GM21367 (cell line): Measurements from ENCODE around the gene ATF6.

Experiments used
- ATAC-seq: cut with Tn5 transposase; IDR thresholded peaks from one replicate; pipeline ENCODE4 v1.9.1; 2021; ENCODE audit not compliant: unreplicated experiment

Gene ATF6

DNA sequence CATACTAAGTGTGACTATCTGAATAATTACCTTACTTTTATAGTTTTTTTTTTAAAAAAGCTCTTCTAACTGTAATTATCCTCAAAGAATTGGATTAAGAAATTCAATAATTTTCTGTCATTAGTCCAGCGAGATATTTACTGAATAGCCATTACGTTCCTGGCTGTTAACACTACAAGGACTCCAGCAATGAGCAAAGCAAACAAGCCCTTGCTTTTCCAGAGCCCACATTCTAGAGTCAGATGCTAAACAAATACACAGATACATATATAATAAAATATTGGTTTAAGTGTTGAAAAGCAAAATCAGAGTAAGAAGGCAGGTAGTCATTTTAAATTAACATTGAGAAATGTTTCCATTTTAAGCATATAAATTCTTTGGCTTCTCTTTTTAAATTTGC, 118.4 kb downstream of the ATF6 start:
- no peak for ATAC-seq

DNA sequence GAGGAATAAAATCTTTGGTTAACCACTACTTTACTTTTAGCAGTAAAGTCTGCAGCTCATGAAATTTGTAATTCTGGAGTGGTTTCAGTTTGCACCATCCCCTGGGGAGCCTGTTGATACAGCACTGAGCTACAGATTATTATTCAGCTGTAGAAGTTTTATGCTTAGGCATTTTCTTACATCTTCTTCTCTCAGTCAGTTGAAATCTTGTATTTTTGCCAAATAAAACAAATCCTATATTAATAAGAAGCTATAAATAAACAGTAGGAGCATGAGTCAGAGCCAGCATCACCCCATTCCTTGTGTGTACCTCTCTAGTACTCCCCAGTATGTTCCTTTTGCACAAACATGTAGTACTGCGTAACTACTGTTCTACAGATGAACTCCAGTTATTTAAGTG, 118.9 kb downstream of the ATF6 start:
- no peak for ATAC-seq

DNA sequence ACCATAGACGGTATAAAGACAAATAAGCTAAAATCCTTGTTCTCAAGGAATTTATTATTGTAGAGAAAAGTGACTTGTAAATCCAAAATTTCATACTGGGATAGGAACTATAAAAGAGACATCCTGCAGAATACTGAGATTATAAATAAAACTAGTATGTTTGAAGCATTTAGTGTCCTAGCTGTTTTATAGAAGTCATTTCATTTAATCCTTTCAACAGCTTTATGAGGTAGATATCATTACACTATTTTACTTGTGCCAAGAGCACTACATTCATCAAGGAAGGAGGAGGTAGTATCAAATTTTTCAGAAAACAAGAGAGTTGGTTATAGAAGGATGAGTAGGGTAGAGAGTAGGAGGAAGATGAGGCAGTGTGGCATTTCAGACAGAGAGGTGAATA, 119.6 kb downstream of the ATF6 start:
- no peak for ATAC-seq

DNA sequence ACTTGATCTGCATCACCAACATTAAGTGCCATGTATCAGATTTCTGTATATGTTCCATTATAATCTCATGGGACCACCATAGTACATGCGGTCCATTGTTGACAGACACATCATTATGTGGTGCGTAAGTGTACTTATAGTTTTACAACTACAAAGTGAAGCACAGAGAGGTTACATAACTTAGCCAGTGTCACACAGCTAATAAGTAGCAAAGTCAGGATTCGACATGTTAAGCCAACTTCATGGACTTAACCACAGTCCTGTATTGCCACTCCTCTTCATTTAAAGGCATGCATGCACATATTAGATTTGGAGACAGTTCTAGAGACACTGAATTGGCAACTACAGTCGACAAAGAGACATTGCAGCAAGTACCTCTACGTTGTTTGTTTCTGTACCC, 120.5 kb downstream of the ATF6 start:
- no peak for ATAC-seq

DNA sequence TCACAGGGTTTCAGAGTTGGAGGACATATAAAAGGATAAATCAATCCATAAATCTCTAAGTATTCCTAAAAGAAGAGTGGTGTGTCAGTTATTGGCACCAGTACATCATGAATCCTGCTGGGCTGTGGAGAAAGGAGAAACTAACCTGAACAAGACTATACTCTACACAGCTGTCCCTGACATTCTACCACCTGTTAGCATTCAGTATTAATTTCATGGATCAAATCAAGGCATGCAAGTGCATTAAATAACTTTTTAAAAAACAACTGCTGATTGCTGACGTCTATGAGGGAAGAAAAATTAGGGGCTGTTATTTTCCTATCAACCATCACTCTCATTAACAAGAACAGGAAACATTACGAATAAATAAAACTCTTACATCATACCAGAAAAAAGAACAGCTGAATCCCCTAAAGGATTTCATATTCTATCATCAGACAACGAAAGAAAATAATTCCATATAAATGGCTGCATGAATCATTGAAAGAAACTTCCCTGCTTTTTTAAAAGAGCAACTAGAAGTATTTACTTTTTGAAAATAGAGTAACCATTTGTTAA, 121.7 kb downstream of the ATF6 start:
- ATAC-seq = no peak

DNA sequence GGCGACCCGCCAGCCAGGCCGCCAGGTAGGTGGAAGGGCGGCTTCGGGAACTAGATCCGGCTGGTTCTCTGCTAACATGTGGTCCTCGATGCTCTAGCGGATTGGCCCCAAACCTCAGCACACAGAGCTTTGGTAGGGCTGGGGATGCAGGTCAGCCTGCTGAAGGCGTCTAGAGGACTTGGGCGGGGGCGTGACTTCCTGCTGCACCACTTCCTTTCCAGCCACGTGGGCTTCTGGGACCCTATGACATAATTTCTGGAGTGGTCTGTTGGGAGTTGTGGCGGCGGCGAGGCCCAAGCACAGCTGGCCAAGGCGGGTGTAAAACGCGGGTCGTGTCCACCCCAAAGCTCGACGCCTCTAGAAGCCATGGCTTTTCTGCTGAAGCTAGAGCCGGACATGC, 124.5 kb downstream of the ATF6 start:
- no peak for ATAC-seq

DNA sequence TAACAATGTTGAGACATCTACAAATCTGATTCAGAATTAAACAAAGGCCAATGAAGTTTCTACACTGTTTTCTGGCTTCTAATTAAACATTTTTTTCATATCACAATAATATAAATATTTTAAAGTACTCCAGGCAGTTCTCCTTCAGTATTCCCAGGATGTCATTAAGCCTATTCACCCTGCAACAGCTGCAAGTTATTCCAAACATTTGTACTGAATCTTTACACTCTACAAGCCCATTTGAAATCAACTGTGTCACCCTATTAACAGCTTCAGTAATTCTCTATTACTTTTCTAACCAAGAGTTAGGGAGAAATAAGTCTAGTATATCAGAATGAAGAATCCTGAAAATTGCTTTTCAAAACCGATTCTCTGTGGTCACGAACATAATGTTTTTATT, 133.0 kb downstream of the ATF6 start:
- ATAC-seq = no peak

DNA sequence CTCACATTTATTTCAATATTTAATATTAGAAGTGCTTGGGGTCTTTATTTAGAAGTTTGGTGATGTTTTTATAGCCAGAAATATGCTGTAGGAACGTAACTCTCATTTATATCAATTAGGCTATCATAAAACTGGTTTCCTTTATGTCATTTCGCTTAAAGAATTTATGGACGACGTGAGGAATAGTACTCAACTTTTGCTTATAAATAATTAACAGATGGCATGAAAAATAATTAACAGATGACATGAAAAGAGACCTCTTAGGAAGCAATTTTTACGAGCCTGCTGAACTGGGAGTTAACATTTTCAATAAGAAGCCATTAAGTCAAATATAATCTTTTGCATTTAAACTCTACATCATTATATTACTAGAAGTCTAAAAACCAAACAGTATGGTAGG, 134.0 kb downstream of the ATF6 start:
- ATAC-seq = no peak

DNA sequence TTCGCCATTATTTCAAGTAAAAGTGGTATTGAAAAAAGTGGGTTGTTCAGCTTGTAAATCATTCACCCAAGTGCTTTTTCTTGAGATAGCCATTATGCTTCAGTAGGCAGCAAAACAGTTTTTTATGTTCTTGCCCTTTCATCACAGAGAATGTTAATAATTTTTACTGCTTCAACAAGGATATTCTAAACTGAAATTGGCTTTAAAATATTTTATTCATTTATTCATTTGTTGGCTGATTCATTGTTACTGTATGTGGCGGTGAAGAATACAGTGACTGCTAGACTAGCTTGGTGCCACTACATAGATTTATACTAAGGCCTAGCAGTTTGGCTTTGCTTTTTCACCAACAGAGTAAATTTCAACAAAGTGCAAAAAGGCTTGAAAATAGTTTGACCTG, 136.1 kb downstream of the ATF6 start:
- ATAC-seq = no peak

DNA sequence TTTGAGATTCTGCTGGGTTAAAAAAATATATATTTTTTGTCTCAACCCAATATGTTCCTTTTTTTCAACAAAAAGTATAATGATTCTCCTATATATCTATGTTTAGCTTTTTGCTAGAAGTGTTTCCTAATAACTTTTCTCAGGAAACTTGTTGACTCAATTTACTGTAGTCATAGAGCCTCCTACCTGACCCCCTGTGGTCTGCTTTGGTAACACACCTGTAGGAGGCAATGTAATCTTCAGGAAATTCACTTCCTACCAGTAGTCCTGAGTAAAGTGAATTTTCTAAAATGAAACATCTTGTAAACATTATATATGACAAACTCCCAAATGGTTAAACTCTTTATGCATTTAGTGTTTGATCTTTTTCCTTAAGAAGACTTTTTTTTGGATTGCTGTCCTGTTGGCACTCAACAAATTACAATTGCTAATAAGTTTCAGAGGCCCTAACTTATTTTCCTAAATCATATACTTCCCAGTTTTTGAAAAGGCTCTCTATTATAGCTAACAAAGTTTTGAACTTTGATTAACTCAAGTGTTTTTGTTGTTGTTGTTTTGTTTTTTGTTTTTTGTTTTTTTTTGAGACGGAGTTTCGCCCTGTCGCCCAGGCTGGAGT, 139.3 kb downstream of the ATF6 start:
- ATAC-seq = no peak

DNA sequence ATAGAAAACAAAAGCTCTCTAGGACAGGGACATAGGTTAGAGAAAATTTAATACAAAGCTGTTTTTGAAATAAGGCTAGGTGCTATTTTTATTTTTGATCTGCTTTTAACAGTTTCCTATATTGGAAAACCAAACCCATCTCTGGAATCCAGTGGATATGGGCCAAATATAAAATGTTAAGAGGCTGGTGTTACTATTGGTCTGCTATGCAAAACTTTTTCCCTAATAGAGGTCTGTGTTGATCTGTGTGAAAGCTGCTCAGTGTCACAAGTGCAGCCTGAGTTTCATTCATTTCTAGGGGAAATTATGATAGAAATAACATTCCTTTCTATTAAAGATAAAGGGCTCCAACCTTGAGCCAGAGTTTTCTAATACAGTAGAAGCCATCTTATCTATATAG, 141.1 kb downstream of the ATF6 start:
- no peak for ATAC-seq

DNA sequence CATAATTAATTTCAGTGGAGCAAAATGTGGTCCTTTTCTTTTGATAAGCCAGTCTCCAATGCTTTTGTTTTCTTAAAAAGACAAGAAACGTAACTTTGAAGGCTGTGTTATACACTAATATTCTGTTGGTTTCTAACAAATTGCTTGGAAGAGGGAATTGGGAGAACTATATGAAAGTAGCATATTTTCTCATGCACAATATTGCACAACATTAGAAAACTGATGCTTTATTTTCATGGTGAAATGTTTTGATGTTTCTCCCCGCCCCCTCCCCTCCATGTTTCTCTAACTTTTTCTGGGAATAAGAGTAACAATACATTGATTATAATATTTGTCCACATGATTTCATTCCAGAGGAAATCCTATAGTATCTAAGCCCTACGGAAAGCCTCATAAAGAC, 142.1 kb downstream of the ATF6 start:
- ATAC-seq = no peak

DNA sequence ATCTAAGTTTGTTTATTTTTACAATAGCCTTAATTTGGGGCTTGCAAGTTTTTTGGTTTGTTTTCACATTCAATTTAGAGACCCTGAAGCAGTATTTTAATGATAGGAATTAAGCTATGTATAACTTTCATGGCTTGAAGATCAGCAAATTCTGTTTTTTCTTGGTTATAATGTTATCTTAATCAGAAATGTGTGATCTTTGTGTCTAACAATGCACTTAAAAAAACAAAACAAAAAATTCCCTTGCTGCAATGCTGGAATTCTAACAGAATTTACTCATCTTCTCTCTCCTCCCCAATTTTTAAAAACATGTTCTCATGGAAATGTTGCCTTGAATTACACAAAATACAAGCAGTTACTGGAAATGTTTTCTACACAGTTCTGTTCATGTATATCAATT, 144.5 kb downstream of the ATF6 start:
- no peak for ATAC-seq

DNA sequence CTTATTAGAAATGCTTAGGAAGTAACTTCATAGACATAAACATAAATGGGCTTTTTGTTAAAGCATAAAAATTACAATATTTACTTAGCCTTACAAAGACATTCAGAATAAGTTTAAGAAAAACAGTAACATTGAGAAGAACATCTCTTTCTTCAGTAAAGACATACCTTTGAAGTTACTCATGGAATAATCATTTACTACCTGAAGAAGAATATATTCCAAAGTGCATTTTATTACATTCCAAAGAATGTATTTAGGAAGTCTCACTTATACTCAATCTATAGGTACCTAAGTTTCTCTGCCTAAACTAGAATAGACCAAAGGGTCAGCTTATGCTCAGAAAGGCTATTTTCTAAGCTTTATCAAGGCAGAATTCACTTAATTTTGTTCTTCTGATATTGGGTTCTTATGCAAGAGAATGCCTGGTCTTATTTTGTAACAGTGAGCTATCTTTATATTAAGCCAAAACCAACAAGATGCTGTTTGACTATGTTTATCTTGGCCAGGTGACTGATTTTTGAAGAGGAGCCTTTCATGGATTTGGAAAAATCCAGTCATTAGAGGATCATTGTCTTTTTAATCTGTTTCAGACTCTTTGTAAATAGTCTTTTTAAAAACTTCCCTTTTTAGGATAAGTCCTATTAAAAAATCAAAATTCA, 147.5 kb downstream of the ATF6 start:
- ATAC-seq = no peak

DNA sequence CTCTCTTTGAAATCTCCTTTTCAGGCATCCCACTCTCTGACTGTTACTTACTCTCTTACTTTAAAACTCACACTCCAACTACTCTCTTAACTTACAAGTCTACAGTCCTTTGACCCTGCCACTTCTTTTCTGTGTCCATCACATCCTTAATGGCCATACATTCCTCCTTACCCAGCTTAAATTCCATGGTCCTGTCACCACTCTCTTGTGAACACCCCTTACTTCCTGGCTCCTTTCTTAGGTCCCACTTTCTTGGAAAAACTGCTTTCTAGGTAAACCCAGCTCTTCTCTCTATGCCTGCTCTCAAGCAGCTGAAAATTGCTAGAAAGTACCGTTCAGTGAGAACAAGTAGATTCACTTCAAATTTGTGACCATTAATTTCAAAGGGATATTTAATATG, 148.5 kb downstream of the ATF6 start:
- ATAC-seq = no peak

DNA sequence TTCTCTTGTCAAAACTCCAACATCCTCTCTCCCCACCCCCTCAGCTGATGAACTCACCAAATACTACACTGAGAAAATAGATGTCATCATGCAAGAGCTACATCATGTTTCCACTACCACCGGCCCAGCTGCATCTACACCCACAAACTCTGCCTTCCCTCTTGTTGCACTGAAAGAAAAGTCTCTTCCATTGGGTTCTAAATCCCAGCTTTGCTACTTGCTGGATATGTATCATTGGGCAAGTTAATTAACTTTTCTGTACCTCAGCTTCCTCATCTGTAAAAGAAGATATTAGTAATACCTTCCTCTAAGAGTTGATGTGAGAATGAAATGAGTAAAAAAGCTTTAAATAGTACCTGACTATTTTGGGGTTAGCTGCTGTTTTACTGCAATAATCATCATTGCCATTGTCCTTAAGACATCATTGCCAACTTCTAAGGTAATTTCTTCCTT, 149.0 kb downstream of the ATF6 start:
- ATAC-seq = peak; percentile 79

DNA sequence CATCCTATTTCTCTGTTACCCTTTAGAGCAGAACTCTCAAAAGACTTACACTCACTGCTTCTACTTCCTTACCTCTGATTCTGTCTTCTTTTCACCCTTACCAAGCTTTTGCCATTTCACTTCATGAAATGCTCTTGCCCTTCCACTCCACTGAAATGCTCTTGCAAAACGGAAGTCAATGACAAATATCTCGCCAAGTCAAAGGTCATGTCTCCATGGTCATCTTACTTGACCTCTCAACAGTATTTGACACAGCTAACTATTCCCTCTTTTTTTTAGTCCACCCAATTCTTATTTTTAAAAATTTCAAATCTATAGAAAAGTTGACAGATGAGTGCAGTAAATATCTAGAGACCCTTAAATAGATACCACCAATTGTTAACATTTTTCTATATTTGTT, 149.9 kb downstream of the ATF6 start:
- ATAC-seq = no peak

DNA sequence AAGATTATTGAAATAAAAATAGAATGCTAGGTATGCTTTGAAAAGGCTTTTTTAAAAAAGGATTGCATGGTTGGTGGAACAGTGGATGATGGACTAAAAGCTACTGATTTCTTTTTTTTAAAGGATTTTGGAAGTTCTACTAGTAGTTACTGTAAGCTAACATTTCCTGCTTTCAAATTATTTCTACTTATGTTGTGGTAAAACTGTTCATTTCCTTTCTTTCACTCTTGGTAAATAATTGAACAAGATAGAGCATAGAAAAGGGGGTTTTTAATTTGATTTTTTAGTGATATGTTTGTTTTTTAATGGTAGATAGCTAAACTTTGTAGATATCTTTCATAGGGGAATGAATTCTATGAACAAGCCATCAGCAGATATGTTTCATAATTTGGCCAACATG, 153.1 kb downstream of the ATF6 start:
- ATAC-seq = no peak

DNA sequence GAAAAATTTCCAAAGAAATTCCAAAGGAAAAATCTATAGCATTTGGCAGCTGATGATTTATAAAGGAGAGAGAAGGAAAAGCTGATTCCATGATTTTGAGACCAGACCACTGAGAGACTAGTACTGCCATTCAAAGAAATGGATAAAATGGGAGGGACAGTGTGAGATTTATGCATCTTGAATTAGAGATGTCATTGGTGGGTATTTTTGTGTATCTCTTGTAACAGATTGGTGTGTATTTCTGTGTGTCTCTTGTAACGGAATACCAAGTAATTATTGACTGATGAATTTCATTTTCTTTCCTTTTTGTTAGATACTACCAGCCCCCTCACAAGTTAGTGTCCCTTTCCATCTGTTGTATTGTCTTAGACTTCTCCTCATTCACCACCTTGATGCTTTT, 155.4 kb downstream of the ATF6 start:
- ATAC-seq = no peak

DNA sequence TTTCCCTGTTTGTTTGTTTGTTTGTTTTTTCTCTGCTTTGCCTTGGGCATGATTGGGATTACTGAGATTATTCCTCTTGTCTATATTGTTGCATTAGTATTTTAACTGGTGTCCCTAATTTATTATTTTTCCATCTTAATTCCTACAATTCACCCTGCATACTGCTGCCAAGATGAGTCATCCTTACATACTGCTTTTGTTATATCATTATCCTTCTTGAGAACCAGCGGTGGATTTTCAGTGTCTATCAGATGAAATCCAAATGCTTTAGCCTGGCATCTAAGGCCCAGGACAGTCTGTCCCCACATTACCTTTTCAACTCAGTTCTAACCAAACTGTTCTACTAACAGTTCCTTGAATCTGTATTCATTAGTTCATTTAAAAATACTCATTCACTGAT, 155.9 kb downstream of the ATF6 start:
- ATAC-seq = no peak

DNA sequence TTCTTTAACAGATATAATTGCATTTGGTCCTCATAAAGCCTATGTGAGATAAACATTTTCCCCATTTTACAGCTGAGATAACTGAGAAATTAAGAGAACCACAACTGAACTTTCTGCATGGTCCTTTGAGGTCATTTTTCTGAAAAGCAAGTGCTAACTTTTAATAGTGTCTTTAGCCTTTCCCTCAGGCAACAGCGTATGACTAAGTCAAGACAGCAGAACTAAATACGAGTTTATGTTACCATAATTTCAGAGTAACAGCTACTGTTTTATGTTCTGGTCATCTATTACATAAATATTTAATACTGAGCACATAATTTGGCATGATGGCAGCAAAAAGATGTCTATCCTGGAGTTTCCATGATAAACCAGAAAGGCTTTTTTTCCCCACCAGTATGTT, 161.9 kb downstream of the ATF6 start:
- no peak for ATAC-seq

DNA sequence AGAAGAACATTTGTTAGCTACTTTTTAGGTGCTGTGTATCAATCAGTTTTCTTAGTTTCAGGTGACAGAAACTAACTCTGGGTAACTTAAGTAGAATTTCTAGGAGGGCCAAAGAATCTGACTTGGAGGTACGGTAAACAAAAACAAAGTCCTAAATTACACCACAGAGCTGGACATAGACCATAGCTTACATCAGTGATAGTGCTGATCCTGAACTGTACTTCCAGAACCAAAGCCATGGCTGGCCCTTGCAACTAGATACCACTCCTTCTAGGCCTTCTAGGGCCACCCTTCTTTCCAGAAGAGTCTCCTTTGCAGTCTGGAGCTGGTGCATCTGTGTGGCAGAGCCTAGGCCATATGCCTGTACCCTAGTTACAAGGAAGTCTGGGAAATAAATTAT, 163.0 kb downstream of the ATF6 start:
- no peak for ATAC-seq

DNA sequence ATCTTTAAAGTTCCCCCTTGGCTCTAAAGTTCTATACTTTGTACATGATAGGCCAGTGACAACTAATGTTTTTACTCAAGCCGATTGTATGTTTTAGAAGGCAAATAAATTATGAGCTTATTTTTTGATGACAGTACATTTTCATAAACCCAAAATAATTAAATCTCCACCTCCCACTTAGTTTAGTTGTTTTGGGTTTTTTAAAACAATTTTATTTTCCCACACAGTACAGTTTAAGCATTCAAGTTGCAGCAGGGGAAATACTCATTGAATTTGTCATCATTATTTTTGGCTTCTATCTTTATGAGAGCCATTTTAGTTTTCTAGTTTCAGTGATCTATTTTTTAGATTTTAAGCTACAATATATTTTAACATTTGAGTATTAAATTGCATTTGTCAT, 163.9 kb downstream of the ATF6 start:
- no peak for ATAC-seq
